ENCODE results near the gene ZNF32. TPM values are rescaled to one million over a fixed set of nuclear protein-coding genes. Genes with fewer than 3 reads are reported as not detected.

The ZNF32 gene
- total RNA-seq, result 16.8 and 24.1 TPM in 2 replicates

GRCh38 chr10:43648398-43649184 lies at the start of gene ZNF32:
Gene ZNF32 (minus strand): TSS chr10:43648881. CDS start chr10:43646133, 2,748 bp downstream.

GRCh38 chr10:43606323-43607198 lies 42.1 kb downstream of the ZNF32 start, which contains the start of gene ZNF485:
Gene ZNF485 (plus strand): TSS chr10:43606438. CDS start chr10:43607051, 613 bp downstream.

Other genes with a start within 250 kb of the ZNF32 start
- gene HNRNPF, start 239.7 kb downstream of the ZNF32 start, total RNA-seq, result 174 and 213 TPM in 2 replicates
- 1.5 and 2.4 TPM in 2 replicates for gene ZNF487, start 211.8 kb downstream of the ZNF32 start, total RNA-seq
- 3.2 and 3.7 TPM in 2 replicates for gene ZNF239, start 74.3 kb downstream of the ZNF32 start, total RNA-seq
- gene ZNF485, start 42.4 kb downstream of the ZNF32 start, total RNA-seq, result 1.5 and 2.9 TPM in 2 replicates

Measured in mesangial cell (primary cell).